Smooth muscle cell of the brain vasculature (primary cell): ENCODE results near the gene IFITM2.

Source experiments
- DNase-seq: peaks from one replicate; pipeline ENCODE4 v3.0.0-alpha.2; 2012; ENCODE audit warnings: low read depth, low spot score

IFITM2 gene

GRCh38 chr11:293271-293851, 14.3 kb upstream of the IFITM2 start:
- DNase-seq: no peak

- no peak for DNase-seq
These were observed 13.6 kb upstream of the IFITM2 start for GRCh38 chr11:293852-294661.

GRCh38 chr11:294780-295179, 12.8 kb upstream of the IFITM2 start:
- no peak for DNase-seq

GRCh38 chr11:295351-296170, 12.1 kb upstream of the IFITM2 start:
- DNase-seq: no peak

- DNase-seq: no peak
These were observed 11.2 kb upstream of the IFITM2 start for GRCh38 chr11:296171-297050.

GRCh38 chr11:297051-297585, 10.5 kb upstream of the IFITM2 start:
- no peak for DNase-seq

- DNase-seq: no peak
These were observed 9.8 kb upstream of the IFITM2 start for GRCh38 chr11:297586-298405.

- no peak for DNase-seq
These were observed 9.1 kb upstream of the IFITM2 start for GRCh38 chr11:298406-299065.

GRCh38 chr11:299081-299891, 8.3 kb upstream of the IFITM2 start, which contains the start of gene IFITM5:
Gene IFITM5, minus strand, starts transcription at chr11:299526. Its CDS starts 36 bp downstream, at chr11:299490.
- no peak for DNase-seq

GRCh38 chr11:299951-300735, 7.5 kb upstream of the IFITM2 start:
- DNase-seq: no peak

- no peak for DNase-seq
These were observed 4.3 kb upstream of the IFITM2 start for GRCh38 chr11:303363-303762.

- DNase-seq: no peak
These were observed 3.5 kb upstream of the IFITM2 start for GRCh38 chr11:304061-304506.

GRCh38 chr11:304915-305843, 2.4 kb upstream of the IFITM2 start:
- no peak for DNase-seq

GRCh38 chr11:305844-306211, 1.8 kb upstream of the IFITM2 start:
- no peak for DNase-seq

- DNase-seq: no peak
These were observed 808 bp upstream of the IFITM2 start for GRCh38 chr11:306645-307371.
